SKM-1 treated with dmso at 0.1 percent for 144 hours (cell line): Measurements from ENCODE around the gene CRACR2A.

Experiments
- DNase-seq: peaks from one replicate; lab custom pipeline; 2025; ENCODE audit not compliant: unreplicated experiment; lab: John Stamatoyannopoulos, UW

The CRACR2A gene

GRCh38 chr12:3725388-3726115 lies 27.4 kb downstream of the CRACR2A start:
- no peak for DNase-seq

DNA sequence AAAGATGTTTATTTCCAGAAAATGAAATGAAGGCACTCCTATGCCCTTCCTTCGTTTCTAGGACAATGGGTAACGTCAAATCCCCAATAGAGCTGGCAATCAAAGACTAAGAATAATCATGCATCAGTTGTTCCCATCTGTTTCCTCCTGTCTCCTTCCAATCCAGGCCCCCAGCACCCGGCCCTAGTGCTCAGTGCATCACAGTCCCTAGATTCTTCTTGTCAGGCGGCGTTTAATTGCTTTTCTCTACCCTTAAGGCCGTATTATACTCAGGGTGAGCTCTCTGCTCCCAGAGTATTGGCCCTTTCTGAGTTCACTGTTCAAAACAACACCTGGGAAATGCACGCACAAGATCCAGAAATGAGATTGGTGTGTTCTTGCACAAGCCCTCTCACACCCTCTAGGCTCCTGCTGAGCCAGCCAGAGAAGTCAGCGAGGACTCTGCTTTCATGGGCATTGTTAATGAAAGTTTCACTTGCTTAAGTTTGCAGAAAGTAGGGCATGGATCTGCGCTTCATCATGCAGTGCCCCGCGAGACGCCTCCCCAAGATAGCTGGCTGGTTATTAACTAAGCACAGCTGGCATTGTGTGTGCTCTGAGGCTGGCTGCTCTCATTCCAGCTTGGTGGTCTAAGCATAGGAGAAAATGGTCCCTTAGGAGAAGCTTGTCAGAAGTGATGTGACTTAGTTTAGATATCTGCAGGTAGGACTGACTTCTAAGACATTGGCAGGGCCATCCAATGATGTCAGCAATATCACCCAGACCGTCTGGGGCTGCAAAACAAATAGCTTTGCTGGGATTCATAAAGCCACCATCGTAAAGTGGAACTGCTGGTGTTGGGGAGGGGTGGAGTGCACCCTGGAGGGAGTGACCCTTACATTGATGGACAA lies 28.7 kb downstream of the CRACR2A start:
- no peak for DNase-seq

- DNase-seq, result no peak
Measured at GRCh38 chr12:3722368-3722767, 30.5 kb downstream of the CRACR2A start.

DNA sequence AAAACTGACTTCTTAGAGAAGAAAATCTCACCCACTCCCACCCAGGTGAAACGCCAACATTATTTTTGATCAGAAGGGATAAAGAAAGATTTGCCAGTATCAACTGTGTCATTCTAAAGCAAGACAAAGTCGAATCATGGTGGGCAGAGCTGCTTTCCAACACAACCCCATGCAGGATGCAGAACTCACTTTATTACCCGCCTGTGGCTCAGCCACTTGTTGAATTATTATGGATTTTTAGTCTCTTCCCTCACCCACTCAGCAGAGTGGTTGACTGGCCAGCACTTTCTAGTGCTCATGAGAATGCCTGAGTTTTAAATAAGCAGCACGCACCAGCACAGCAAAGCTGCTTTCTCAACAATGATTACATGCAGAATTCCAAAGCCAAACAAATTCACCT lies 32.1 kb downstream of the CRACR2A start:
- no peak for DNase-seq

GRCh38 chr12:3718100-3718499 lies 34.8 kb downstream of the CRACR2A start:
- peak; percentile 23 for DNase-seq

GRCh38 chr12:3717283-3717898 lies 35.5 kb downstream of the CRACR2A start:
- no peak for DNase-seq

DNA sequence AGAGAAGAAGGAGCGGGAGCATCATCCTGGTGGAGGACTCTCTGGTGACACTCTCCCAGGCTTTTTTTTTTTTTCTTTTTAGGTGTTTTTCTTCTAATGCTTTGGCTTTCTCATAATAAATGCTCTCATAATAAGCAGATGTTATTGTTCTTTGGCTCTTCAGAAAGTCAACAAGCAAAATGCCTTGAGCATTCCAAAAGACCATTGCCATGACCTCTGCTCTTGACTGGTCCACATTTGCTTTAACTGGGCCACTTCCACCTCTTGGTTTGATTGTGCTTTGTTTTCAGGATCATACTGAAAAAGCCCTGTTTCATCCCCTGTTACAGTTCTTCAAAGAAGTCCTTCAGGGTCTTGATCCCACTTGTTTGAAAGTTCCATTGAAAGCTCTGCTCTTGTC lies 36.9 kb downstream of the CRACR2A start:
- no peak for DNase-seq

DNA sequence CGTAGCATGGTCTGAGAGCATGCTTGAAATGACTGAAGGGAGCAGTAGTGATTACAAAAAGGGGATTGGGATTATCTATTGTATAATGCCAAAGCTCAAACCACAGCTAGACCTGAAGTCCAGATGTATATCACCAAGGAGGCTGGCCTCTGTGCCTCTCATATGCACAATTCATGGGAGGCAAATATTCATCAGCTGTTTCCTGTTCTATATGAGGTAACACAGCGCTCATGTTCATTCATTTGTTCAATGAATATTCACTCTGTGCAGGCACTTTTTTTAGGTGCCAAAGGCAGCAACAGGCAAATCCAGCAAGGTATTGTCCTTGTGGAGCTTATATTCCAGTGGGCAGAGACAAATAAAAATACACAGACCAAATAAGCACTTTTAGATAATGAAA lies 39.0 kb downstream of the CRACR2A start:
- no peak for DNase-seq

- DNase-seq, result no peak
Measured at GRCh38 chr12:3713483-3713882, 39.4 kb downstream of the CRACR2A start.

DNA sequence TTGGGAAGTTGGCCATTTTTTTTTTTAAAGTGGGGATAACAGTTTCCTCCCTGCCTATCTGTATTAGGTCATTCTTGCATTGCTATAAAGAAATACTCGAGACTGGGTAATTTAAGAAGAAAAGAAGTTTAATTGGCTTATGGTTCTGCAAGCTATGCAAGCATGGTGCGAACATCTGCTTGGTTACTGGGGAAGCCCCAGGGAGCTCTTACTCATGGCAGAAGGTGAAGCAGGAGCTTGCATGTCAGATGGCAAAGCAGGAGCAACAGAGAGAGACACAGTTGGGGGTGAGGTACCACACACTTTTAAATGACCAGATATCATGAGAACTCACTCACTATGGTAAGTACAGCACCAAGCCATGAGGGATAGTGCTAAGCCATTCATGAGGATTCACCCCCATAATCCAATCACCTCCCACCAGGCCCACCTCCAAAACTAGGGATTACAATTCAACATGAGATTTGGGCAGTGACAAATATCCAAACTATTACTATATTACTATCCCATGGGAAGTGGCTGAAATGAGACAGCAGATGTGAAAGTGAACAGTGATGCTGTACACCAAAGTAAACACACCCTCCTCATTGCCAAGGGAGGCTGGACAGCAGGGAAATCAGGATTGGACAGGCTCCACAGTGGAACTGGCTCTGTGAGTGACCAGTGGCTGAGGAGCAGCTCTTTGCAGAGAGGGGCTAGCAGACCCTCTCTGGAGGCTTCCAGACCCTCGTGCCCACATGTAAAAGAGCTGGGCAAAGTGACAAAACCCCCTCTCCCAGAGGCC lies 40.5 kb downstream of the CRACR2A start:
- DNase-seq, result no peak

GRCh38 chr12:3705354-3705675 lies 47.6 kb downstream of the CRACR2A start:
- DNase-seq, result no peak

- DNase-seq, result no peak
Measured at GRCh38 chr12:3704512-3705353, 48.2 kb downstream of the CRACR2A start.

- DNase-seq, result no peak
Measured at GRCh38 chr12:3700861-3701260, 52.0 kb downstream of the CRACR2A start.

DNA sequence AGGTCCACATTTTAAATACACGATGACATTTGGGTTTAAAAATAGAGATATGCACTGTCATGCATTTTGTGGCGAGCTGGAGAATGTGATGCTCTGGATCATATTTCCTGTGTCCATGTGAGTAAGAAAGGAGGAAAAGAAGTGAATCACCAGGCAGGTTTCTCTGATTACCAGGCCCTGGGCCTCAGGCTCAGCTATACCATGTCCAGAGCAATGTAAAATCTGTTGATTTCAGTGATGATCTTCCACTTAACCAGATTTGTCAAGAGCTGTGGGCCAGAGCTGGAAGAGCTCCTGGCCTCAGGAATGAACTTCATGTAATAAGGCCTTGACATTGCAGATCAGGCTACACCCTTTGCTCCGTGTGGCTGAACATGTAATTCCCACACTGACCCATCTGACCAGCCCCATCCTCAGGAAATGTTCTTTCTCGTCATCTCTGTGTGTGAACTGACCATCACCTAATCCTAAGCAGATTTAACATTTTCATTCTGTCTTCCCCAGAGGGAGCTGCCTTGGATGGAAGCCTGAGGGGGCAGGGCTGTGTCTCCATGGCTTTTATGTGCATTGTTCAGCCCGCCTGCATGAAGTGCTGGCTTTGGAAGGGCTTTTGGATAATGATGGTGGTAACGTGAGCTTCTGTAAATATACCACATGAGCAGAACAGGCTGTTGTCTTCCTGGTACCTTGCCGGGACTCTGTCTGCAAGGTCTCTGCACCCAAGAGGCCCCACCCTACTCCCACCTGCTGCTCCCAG lies 54.5 kb downstream of the CRACR2A start:
- no peak for DNase-seq

DNA sequence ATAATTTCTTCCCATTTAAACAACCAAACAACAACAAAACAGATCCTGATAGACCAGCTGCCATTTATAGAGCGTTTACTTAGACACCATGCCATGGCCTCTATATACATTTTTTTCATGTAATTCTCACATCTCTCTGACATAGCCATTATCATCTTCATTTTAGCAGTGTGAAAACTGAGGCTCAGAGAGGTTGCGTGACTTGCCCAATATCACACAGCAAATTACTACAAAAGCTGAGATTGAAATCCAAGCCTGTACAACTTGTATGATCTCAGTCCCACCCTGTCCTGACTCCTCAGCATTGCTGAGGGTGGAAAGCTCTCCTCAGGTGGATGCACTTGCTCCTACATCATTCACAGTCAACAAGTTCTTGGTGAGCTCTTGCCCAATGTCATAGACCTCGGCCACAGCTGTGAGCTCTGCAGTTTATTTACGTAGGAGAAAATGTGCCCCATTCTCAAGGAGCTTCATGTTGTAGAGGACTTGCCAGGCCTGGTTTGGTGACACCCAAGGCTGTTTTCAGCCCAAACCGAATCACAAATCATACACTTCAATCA lies 55.5 kb downstream of the CRACR2A start:
- DNase-seq, result no peak

DNA sequence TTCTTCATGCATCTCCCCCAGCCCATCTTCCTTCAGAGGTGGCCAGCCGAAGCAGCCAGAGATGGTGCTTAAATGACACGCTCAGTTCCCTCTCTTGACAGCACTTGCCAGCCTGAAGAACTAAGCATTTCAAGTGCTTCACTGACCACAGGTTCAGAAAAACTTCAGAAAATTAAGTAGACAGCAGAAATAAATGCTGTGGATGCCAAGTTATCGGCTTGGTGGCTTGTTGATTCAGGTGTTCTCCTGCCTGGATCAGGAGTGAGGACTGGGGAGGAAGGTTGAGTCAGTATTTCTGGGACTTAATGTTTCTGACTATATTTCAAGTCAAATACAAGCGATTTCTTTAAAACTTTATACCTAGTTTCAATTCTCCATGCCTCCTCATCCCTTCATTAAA lies 58.2 kb downstream of the CRACR2A start:
- no peak for DNase-seq

DNA sequence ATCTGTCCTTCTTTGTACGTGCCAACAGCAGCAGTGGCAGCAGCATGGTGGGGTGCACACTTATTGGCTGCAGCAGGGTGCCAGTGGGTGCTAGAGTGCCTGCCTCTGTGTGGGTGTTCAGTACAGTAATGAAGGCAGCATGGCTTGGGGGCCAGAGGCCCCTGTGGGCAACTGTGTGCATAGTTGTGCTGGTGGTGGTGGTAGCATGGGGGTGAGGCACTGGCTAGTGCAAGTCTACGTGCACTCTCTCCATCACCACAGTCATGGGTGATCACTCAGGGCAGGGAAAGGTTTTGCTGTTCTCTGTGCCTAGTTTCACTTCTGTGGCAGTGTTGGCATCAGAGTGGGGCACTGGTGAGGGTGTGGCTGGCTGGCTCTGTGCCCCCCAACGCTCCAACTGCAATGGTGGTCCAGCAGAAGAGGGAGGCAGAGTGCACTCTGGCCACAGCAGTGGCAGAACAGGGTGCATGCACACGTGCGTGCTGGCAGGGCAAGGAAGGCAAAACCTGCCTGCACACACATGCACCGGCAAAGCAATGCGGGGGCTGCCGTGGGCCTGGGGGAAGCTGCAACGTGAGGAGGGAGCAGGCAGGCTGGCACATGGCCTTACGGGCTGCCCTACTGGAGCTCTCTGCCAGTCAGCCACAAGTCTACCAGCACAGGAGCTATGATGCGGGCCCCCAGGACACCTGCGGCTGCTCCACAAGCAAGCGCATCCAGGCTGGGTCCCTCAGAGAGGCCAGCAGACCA lies 60.1 kb downstream of the CRACR2A start:
- no peak for DNase-seq

GRCh38 chr12:3686463-3686862 lies 66.4 kb downstream of the CRACR2A start:
- no peak for DNase-seq

- no peak for DNase-seq
Measured at GRCh38 chr12:3685830-3686229, 67.1 kb downstream of the CRACR2A start.
